ENCODE data around the gene TLCD2.
"Not testable (repeated sequence)": the region's sequence is repeated elsewhere in the genome, so short reads cannot be mapped to it uniquely, and the experiment has no call there.

Gene TLCD2

GRCh38 chr17:1735834-1736347, 25.7 kb upstream of the TLCD2 start:
- DNase-seq (ENCODE audit: low spot score) = no peak

- DNase-seq (ENCODE audit: low spot score) = no peak
Measured at GRCh38 chr17:1735418-1735817, 25.2 kb upstream of the TLCD2 start.

GRCh38 chr17:1733759-1734158, 23.6 kb upstream of the TLCD2 start:
- no peak for DNase-seq (ENCODE audit: low spot score)

- DNase-seq (ENCODE audit: low spot score) = no peak
Measured at GRCh38 chr17:1732833-1733321, 22.7 kb upstream of the TLCD2 start.

GRCh38 chr17:1732241-1732832, 22.2 kb upstream of the TLCD2 start:
- DNase-seq (ENCODE audit: low spot score) = no peak

DNA sequence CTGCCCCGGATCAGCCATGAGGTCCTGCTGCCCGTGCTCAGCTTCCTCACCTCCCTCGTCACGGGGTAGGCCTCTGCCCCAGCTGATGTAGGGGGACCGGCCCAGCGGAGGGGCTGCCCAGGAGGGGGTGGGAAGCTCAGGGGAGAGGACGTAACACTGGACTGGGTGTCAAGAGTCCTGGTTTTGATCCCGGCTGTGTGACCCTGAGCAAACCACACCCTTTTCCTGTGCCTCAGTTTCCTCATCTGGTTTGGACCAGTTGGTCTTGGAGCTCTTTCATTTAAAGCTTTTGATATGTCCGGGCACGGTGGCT, 21.0 kb upstream of the TLCD2 start:
- DNase-seq (ENCODE audit: low spot score) = no peak

DNA sequence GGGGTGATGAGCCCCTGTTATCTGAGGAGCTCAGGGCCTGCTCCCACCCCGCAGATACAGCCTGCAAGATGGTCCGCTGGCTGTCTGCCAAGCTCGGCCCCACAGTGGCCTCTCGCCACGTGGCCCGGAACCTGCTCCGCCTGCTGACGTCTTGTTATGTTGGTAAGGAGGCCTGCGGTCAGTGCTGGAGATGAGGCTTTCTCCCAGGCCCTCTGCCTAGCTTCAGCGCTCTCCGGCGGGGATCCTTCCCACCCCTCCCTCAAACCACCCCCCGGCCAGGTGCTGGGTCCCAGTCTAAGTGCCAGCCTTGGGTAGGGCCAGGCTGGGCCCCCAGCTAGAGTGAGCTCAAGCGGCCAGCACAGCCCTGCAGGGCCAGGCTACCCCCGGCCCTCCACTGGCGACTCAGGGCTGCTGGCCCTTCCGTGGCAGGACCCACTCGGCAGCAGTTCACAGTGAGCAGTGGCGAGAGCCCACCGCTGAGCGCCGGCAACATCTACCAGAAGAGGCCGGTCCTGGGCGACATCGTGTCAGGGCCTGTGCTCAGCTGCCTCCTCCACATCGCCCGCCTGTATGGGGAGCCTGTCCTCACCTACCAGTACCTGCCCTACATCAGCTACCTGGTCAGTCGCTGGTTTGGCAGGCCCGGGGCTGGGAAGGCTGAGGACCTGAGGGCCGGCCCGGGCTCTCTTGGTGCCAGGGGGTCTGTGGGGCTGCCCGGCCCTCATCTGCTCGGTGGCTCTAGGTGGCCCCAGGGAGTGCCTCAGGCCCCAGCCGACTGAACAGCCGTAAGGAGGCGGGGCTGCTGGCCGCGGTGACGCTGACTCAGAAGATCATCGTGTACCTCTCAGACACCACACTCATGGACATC, 20.4 kb upstream of the TLCD2 start:
- no peak for DNase-seq (ENCODE audit: low spot score)

- no peak for DNase-seq (ENCODE audit: low spot score)
Measured at GRCh38 chr17:1729966-1730325, 19.8 kb upstream of the TLCD2 start.

DNA sequence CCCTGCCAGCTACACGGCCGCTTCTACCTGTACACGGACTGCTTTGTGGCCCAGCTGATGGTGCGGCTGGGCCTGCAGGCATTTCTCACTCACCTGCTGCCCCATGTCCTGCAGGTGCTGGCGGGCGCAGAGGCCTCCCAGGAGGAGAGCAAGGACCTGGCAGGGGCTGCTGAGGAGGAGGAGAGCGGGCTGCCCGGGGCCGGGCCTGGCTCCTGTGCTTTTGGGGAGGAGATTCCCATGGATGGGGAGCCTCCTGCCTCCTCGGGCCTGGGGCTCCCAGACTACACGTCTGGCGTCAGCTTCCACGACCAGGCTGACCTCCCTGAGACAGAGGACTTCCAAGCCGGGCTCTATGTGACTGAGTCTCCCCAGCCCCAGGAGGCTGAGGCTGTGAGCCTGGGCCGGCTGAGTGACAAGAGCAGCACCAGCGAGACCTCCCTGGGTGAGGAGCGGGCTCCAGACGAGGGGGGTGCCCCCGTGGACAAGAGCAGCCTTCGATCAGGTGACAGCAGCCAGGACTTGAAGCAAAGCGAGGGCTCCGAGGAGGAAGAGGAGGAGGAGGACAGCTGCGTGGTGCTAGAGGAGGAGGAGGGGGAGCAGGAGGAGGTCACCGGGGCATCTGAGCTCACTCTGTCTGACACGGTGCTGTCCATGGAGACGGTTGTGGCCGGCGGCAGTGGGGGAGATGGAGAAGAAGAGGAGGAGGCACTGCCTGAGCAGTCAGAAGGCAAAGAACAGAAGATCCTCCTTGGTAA, 17.9 kb upstream of the TLCD2 start:
- no peak for DNase-seq (ENCODE audit: low spot score)

DNA sequence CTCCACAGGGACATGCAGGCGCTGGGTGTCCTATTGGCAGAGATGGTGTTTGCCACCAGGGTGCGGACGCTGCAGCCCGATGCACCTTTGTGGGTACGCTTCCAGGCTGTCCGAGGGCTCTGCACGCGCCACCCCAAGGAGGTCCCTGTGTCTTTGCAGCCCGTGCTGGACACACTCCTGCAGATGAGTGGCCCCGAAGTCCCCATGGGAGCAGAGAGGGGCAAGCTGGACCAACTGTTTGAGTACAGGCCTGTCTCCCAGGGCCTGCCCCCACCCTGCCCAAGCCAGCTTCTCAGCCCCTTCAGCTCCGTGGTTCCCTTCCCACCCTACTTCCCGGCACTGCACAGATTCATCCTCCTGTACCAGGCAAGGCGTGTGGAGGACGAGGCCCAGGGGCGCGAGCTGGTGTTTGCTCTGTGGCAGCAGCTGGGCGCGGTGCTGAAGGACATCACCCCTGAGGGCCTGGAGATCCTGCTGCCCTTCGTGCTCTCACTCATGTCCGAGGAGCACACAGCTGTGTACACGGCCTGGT, 17.1 kb upstream of the TLCD2 start:
- no peak for DNase-seq (ENCODE audit: low spot score)

GRCh38 chr17:1726626-1727257, 16.6 kb upstream of the TLCD2 start:
- DNase-seq (ENCODE audit: low spot score) = no peak

GRCh38 chr17:1725642-1726511, 15.7 kb upstream of the TLCD2 start:
- DNase-seq (ENCODE audit: low spot score) = no peak

GRCh38 chr17:1724869-1725641, 14.9 kb upstream of the TLCD2 start:
- no peak for DNase-seq (ENCODE audit: low spot score)

DNA sequence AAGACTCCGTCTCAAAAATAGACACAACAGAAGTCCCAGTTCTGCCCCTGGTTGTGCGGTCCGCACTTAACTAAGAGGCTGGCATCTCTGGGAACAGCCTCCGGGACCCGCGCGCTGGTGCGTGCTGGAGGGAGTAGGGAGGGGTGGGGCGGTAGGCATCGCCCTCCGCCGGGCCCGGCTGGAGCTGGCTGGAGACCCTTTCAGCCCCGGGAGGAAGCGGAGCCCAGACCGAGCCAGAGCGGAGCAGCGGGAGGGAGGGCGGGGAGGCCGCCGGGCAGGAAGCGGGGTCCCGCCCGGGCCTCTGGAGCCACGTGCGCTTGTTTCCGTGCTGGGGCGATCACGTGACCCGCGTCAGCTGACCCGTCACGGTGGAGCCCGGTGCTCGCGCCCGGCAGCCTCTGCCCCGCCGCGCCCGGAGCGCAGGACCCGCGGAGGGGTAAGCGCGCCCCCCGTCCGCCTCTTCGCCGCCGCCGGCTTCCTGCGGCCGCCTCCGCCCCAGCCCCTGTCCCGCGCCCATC, 14.2 kb upstream of the TLCD2 start, which contains the start of gene WDR81:
TSS of gene WDR81 (plus strand) at position 354 of the 518 bp plus-strand sequence. CDS start 256 bp downstream, outside the sequence.
- DNase-seq (ENCODE audit: low spot score) = peak; percentile 90

DNA sequence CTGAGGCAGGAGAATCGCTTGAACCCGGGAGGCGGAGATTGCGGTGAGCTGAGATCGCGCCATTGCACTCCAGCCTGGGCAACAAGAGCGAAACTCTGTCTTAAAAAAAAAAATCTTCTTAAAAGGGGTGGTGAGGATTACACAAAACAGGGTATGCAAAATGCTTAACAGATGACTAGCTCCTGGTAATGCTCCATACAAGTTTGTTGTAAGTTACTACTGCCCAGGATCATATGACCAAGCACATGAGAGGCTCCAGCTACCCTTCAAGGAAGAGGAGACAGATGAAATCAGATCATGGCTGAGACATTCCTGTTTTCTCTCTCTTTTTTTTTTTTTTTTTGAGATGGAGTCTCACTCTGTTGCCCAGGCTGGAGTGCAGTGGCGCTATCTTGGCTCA, 11.8 kb upstream of the TLCD2 start:
- DNase-seq (ENCODE audit: low spot score) = not testable (repeated sequence)

- peak; percentile 72 for DNase-seq (ENCODE audit: low spot score)
Measured at GRCh38 chr17:1720856-1721386, 10.7 kb upstream of the TLCD2 start.

DNA sequence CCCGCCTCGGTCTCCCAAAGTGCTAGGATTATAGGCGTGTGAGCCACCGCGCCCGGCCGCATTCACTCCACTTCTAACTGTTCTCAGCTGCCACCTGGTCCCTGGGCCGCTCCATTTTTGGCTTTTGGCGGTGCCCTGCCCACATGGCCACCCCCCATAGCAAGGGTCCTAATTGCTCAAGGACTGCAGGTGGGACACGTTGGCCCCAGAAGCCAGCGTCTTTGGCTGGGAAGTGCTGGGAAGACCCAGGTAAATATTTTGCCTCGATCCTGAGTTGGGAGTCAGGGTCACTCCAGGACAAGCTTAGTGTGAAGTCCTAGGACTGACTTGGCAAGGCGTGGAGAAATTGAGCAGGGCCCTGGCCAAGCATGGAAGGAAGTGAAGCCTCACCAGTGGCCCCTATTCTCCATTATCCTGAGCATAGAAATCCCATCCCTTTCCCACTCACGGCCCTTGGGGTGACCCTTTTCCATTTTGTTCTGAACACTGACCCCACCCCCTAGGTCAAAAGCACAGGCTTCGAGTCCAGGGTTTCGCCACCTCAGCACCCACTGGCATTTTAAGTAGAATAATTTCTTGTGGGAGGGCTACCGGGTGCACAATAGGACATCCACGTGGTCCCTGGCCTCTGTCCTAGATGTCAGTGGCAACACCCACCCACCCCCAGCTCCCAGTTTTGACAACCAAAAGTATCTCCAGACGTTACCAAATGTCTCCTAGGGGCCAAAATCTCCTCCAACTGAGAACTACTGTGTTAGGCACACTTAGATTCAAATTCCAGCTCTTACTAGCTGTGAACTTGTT, 8.4 kb upstream of the TLCD2 start:
- DNase-seq (ENCODE audit: low spot score) = no peak

DNA sequence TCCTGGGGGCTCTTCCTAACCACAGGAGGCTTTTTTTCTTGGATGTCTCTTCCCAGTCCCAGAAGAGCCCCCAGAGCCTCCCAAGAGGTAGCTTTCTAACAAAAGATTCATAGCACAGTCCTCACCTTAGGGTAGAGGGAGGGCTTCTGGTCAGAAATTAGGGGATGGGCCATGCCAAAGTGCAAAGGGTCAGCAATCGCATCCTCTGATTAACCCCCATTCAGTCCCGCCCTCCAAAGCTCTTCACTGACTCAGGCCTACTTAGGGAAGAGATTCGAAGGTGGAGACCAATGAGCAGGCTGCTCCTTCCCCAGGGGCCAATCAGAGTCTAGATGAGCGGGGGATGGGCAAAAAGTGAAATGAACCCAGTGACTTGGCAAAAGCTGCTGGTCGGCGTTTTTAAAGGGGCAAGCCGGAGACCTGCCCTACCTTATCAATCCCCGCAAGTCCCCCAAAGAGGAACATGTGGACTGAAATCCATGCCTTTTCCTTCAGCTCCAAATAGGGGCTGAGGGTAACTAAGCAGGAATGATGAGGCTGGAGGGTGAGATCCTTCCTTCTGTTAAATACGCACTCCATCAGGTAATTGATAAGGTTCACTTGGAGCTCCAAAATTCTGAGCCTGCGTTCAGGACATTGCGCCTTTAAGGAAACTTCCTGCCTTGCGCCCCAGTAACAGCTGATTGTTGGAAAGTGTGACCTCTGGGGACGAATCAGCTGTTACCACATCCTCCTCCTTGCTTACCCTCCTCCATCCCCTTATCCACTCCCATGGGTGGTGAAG, 6.9 kb upstream of the TLCD2 start:
- peak; percentile 95 for DNase-seq (ENCODE audit: low spot score)

All from Ammon's horn (tissue), 1 donor.